ENCODE results near the gene MAP4K4.
"Not testable (repeated sequence)": the region's sequence is repeated elsewhere in the genome, so short reads cannot be mapped to it uniquely, and the experiment has no call there.

The MAP4K4 gene

DNA sequence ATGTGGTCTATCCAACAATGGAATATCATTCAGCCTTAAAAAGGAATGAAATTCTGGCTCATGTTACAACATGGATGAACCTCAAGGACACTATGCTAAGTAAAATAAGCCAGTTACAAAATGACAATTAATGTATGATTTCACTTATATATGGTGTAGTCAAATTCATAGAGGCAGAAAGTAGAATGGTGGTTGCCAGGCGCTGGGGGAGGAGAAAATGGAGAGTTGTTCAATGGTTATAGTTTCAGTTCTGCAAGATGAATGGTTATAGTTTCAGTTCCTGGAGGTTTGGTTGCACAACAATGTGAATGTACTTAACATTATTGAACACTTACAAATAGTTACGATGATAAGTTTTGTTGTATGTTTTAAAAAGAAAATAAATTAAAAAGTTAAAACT lies 215.0 kb downstream of the MAP4K4 start:
- peak overlapping the region; percentile 90 for H3K27ac Mint-ChIP-seq
- H3K9me3 Mint-ChIP-seq, result peaks cover 37% of the 10 kb centered on the region
- peak overlapping the region; percentile 33 for H3K4me3 Mint-ChIP-seq
- H3K27me3 Mint-ChIP-seq, result no peaks in the 10 kb centered on the region
- intact Hi-C loops (cut with micrococcal nuclease), result loop anchor here (1.0 to 5.0 kb wide), 2 partner anchors 9 to 45 kb away; no protein-coding TSS in a partner anchor
- peaks cover 41% of the 10 kb centered on the region for H3K36me3 Mint-ChIP-seq (ENCODE audit: low read depth)
- H3K4me1 Mint-ChIP-seq (ENCODE audit: low read depth), result peaks cover 49% of the 10 kb centered on the region

DNA sequence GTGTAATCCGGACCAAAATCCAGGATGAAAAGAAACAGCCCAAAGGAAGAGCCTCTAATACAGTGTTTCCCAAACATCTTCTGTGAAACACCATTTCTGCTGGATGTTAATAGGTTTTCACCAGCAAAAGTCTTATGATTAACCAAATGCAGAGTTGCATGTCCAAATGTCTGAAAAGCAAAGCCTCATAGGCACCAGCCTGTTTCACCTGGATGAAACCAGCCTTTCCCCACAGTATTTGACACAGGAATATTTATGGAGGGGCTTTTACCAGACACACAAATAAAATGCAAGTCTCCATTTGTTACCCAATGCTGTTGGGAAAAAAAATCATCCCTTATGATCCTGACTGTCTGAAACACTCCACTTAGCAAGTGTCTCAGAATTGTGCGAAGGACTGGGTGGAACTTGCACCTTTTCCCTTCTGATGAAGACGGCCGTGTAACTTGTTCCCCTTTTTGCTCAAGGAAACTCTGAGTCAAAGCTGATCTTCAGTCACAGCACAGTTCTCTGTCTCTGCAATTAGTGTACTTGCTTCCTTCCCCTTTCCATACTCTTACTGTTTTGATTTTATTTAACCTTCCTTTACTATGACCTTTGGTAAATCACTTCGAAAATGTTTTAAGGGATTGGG lies 223.9 kb downstream of the MAP4K4 start:
- H3K36me3 Mint-ChIP-seq (ENCODE audit: low read depth), result peaks cover 43% of the 10 kb centered on the region
- peaks cover 46% of the 10 kb centered on the region for H3K9me3 Mint-ChIP-seq
- H3K4me1 Mint-ChIP-seq (ENCODE audit: low read depth), result peaks cover 32% of the 10 kb centered on the region

DNA sequence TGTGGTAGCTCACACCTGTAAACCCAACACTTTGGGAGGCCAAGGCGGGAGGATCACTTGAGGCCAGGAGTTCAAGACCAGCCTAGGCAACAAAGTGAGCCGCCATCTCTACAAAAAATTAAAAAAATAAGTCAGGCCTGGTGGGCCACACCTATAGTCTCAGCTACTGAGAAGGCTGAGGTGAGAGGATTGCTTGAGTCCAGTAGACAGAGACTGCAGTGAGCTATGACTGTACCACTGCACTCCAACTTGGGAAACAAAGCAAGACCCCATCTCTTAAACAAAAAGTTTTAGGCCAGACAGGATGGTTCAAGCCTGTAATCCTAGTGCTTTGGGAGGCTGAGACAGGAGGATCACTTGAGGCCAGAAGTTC lies 224.4 kb downstream of the MAP4K4 start:
- Mint-ChIP-seq H3K4me3 (no peak overlapping the region), H3K27ac (peak overlapping the region; percentile 87), H3K27me3 (no peaks in the 10 kb centered on the region), H3K36me3 (ENCODE audit: low read depth) (peaks cover 43% of the 10 kb centered on the region), H3K4me1 (ENCODE audit: low read depth) (peaks cover 27% of the 10 kb centered on the region), H3K9me3 (peaks cover 51% of the 10 kb centered on the region)
- intact Hi-C loops (cut with micrococcal nuclease), result loop anchor here (1.0 to 5.0 kb wide), 2 partner anchors 10 to 40 kb away; no protein-coding TSS in a partner anchor

More for the DNA sequence above, 223.9 kb downstream of the MAP4K4 start:
- Mint-ChIP-seq H3K27ac (peak overlapping the region; percentile 87), H3K27me3 (no peaks in the 10 kb centered on the region), H3K4me3 (no peak overlapping the region)
- intact Hi-C loops (cut with micrococcal nuclease), result loop anchor here (1.0 to 5.0 kb wide), 2 partner anchors 9 to 41 kb away; no protein-coding TSS in a partner anchor

DNA sequence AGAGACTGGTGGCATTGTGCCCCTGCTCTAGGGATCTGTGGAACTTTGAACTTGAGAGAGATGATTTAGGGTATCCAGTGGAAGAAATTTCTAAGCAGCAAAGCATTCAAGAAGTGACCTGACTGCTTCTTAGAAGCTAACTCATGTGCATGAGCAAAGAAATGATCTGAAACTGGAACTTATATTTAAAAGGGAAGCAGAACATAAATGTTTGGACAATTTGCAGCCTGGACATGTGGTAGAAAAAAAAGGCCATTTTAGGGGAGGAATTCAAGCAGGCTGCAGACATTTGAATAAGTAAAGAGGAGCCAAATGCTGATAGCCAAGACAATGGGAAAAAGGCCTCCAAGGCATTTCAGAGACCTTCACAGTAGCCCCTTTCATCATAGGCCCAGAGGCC lies 226.8 kb downstream of the MAP4K4 start:
- Mint-ChIP-seq H3K27ac (peak overlapping the region; percentile 74), H3K4me1 (ENCODE audit: low read depth) (peaks cover 25% of the 10 kb centered on the region), H3K36me3 (ENCODE audit: low read depth) (peaks cover 47% of the 10 kb centered on the region), H3K9me3 (peaks cover 66% of the 10 kb centered on the region)
- H3K4me3 Mint-ChIP-seq, H3K27me3 Mint-ChIP-seq: not testable (repeated sequence)
- intact Hi-C loops (cut with micrococcal nuclease), result loop anchor here (5.0 kb wide), 1 partner anchor 38 kb away; no protein-coding TSS in a partner anchor

DNA sequence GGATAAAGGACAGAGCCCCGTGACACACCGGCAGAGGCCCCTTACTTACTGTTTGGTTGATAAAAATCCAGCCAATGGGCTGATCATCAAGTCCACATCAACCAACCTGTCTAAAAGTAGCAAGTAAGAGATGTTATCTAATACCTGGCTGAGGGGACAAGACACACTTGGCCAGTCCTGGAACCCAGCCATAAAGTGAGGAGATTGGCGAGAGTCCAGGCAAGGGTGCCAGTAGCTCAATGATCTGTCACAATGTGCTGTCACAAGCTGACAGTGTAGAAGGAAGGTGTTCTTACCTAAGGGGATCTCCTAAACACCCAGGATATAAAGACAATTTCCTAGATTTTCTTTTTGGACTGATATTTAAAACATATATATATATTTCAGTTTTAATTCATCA lies 232.5 kb downstream of the MAP4K4 start:
- H3K36me3 Mint-ChIP-seq (ENCODE audit: low read depth), result peaks cover 31% of the 10 kb centered on the region
- peaks cover 22% of the 10 kb centered on the region for H3K4me1 Mint-ChIP-seq (ENCODE audit: low read depth)
- peaks cover 46% of the 10 kb centered on the region for H3K9me3 Mint-ChIP-seq
- no peak overlapping the region for H3K27ac Mint-ChIP-seq
- intact Hi-C loops (cut with micrococcal nuclease), result no loop called here
- no peak overlapping the region for H3K4me3 Mint-ChIP-seq
- no peaks in the 10 kb centered on the region for H3K27me3 Mint-ChIP-seq

DNA sequence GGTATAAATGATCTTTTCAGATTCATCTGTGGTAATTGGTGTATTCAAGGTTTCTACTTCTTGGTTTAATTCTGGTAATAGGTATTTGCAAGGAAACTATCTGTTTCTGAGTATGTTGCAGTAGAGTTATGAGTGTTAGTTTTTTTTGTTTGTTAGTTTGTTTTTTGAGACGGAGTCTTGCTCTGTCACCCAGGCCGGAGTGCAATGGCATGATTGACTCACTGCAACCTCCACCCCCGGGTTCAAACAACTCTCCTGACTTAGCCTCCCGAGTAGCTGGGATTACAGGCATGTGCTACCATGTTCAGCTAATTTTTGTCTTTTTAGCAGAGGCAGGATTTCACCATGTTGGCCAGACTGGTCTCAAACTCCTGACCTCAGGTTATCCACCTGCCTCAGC lies 233.3 kb downstream of the MAP4K4 start:
- Mint-ChIP-seq H3K27ac (peak overlapping the region; percentile 71), H3K4me1 (ENCODE audit: low read depth) (peaks cover 28% of the 10 kb centered on the region), H3K9me3 (peaks cover 38% of the 10 kb centered on the region), H3K4me3 (no peak overlapping the region), H3K36me3 (ENCODE audit: low read depth) (peaks cover 23% of the 10 kb centered on the region), H3K27me3 (no peaks in the 10 kb centered on the region)
- intact Hi-C loops (cut with micrococcal nuclease), result no loop called here

DNA sequence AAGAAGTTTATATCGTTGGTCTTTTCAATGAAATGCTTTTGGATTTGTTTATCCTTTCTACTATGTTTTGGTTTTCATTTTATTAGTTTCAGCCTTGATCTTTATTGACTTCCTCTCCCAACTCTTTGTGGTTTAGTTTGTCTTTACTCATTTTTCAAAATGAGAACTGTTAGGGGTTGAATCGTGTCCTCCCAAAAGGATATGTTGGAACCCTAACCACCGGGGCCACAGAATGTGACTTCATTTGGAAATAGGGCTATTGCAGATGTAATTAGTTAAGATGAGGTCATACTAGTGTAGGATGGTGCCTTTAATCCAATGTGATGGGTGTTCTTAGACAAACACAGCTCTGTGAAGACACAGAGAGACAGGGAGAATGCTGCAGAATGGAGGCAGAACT lies 233.9 kb downstream of the MAP4K4 start:
- H3K27me3 Mint-ChIP-seq, result no peaks in the 10 kb centered on the region
- H3K9me3 Mint-ChIP-seq, result peaks cover 35% of the 10 kb centered on the region
- peaks cover 20% of the 10 kb centered on the region for H3K36me3 Mint-ChIP-seq (ENCODE audit: low read depth)
- peaks cover 33% of the 10 kb centered on the region for H3K4me1 Mint-ChIP-seq (ENCODE audit: low read depth)
- intact Hi-C loops (cut with micrococcal nuclease), result no loop called here
- H3K4me3 Mint-ChIP-seq, result no peak overlapping the region
- peak overlapping the region; percentile 71 for H3K27ac Mint-ChIP-seq

DNA sequence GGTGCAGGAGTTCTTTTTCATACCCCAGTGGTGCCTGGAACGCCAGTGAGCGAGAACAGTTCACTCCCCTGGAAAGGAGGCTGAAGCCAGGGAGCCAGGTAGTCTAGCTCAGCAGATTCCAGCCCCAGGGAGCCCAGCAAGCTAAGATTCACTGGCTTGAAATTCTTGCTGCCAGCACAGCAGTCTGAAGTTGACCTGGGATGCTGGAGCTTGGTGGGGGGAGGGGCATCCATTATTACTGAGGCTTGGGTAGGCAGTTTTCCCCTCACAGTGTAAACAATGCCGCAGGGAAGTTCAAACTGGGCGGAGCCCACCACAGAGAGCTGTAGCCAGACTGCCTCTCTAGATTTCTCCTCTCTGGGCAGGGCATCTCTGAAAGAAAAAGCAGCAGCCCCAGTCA lies 238.3 kb downstream of the MAP4K4 start:
- intact Hi-C loops (cut with micrococcal nuclease); H3K4me3 Mint-ChIP-seq; H3K27me3 Mint-ChIP-seq: not testable (repeated sequence)
- Mint-ChIP-seq H3K4me1 (ENCODE audit: low read depth) (peaks cover 41% of the 10 kb centered on the region), H3K9me3 (peaks cover 51% of the 10 kb centered on the region), H3K27ac (peak overlapping the region; percentile 60), H3K36me3 (ENCODE audit: low read depth) (peaks cover 35% of the 10 kb centered on the region)

DNA sequence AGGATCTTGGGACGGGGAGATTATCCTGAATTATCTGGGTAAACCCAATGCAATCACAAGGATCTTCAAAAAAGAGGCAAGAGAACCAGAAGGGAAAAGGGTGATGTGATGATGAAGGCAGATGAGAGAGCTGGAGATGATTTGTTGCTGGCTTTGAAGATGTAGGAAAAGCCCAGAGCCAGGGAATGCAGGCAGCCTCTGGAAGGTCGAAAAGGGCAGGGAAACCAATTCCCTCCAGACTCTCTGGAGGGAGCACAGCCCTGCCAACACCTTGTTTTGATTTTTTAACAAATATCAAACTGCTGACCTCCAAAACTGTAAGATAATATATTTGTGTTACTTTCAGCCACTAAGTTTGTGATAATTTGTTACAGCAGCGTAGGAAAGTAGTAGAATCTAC lies 245.3 kb downstream of the MAP4K4 start:
- Mint-ChIP-seq H3K27ac (peak overlapping the region; percentile 41), H3K4me3 (no peak overlapping the region), H3K27me3 (no peaks in the 10 kb centered on the region), H3K4me1 (ENCODE audit: low read depth) (peaks cover 45% of the 10 kb centered on the region), H3K36me3 (ENCODE audit: low read depth) (peaks cover 14% of the 10 kb centered on the region), H3K9me3 (peaks cover 34% of the 10 kb centered on the region)
- intact Hi-C loops (cut with micrococcal nuclease), result loop anchor here (5.0 kb wide), 1 partner anchor 46 kb away; no protein-coding TSS in a partner anchor

All from dendritic cell treated with granulocyte-macrophage colony-stimulating factor and Interleukin-4, amounts not matched to agents 40 ng/mL and 50 ng/mL, for 4 days (primary cell).